C4-2B (cell line): ENCODE data around the gene PKN2.

Source experiments
- ZFX ChIP-seq: fragments of 450-650 bp; IDR thresholded peaks from 2 replicates; pipeline ENCODE4 v1.6.1; 2017
- TF ChIP-seq, protein P1 (sequence below): fragments of 450-650 bp; conservative IDR thresholded peaks from 2 replicates; pipeline ENCODE4 v1.5.1; 2017; ENCODE audit warnings: mild to moderate bottlenecking

DNA sequence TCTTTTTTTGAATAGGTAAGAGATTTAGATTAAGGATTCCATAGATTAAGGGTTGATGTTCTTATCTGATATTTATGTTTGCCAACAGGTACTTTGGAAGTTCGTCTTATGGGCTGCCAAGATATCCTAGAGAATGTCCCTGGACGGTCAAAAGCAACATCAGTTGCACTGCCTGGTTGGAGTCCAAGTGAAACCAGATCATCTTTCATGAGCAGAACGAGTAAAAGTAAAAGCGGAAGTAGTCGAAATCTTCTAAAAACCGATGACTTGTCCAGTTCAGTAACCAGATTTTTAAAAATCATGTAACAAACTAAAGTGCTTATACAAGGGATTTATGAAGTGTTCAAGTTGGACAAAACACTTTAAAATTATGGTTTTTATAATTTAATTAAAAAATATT, 100.5 kb downstream of the PKN2 start:
- TF ChIP-seq, protein P1, sequence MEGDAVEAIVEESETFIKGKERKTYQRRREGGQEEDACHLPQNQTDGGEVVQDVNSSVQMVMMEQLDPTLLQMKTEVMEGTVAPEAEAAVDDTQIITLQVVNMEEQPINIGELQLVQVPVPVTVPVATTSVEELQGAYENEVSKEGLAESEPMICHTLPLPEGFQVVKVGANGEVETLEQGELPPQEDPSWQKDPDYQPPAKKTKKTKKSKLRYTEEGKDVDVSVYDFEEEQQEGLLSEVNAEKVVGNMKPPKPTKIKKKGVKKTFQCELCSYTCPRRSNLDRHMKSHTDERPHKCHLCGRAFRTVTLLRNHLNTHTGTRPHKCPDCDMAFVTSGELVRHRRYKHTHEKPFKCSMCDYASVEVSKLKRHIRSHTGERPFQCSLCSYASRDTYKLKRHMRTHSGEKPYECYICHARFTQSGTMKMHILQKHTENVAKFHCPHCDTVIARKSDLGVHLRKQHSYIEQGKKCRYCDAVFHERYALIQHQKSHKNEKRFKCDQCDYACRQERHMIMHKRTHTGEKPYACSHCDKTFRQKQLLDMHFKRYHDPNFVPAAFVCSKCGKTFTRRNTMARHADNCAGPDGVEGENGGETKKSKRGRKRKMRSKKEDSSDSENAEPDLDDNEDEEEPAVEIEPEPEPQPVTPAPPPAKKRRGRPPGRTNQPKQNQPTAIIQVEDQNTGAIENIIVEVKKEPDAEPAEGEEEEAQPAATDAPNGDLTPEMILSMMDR = no peak
- no peak for TF ChIP-seq ZFX
